Skeletal muscle tissue (tissue), 4 donors: ENCODE data around the gene CTAGE1. TPM values are rescaled to one million over a fixed set of nuclear protein-coding genes. Genes with fewer than 3 reads are reported as not detected.
"Not testable (repeated sequence)": the region's sequence is repeated elsewhere in the genome, so short reads cannot be mapped to it uniquely, and the experiment has no call there.

Experiments
- H3K27ac ChIP-seq: one replicate; pipeline ENCODE4 v1.7.0; 2013; ENCODE audit warnings: mild to moderate bottlenecking, low read depth, low read length, inconsistent platforms
- H3K27me3 ChIP-seq, 3 donors: one replicate each; pipeline ENCODE4 v1.7.0; 2013; ENCODE audit warnings: low read length in 3 of 3; ENCODE audit not compliant: control insufficient read depth in 3 of 3, insufficient read depth in 3 of 3
- H3K36me3 ChIP-seq, 3 donors: one replicate each; pipeline ENCODE4 v1.7.0; 2013; ENCODE audit warnings: low read length in 3 of 3; ENCODE audit not compliant: control insufficient read depth in 3 of 3, insufficient read depth in 3 of 3
- H3K4me1 ChIP-seq, 3 donors: one replicate each; pipeline ENCODE4 v1.7.0; 2013; ENCODE audit warnings: low read length in 3 of 3, mild to moderate bottlenecking in 3 of 3; ENCODE audit not compliant: control insufficient read depth in 3 of 3, insufficient read depth in 3 of 3
- H3K4me3 ChIP-seq, 3 donors: one replicate each; pipeline ENCODE4 v1.7.0; 2013; ENCODE audit warnings: low read length in 3 of 3
- H3K9ac ChIP-seq, 3 donors: one replicate each; pipeline ENCODE4 v1.7.0; 2013; ENCODE audit warnings: low read length in 3 of 3, mild to moderate bottlenecking in 3 of 3, moderate library complexity in 2 of 3, low read depth in 1 of 3
- H3K9me3 ChIP-seq, 3 donors: one replicate each; pipeline ENCODE4 v1.7.0; 2013; ENCODE audit warnings: low read length in 3 of 3; ENCODE audit not compliant: control insufficient read depth in 3 of 3
- total RNA-seq: library from RNA; depleted of rRNA; stranded (reverse); fragments of >200 nt; gene quantifications from one replicate; pipeline ENCODE4 v1.2.3, GENCODE V29; 2014
- donor health status: Osteomylitis.

The CTAGE1 gene
- total RNA-seq, 1 donor from 2014 or later: not detected

GRCh38 chr18:22453315-22453714 lies 35.6 kb upstream of the CTAGE1 start:
- H3K27ac ChIP-seq: no peak overlapping the region
- H3K4me3 ChIP-seq: no peak overlapping the region
- H3K9ac ChIP-seq: no peak overlapping the region
- peaks cover 0 to 7% (median 0%) of the 10 kb centered on the region in 3 donors for H3K9me3 ChIP-seq
- H3K36me3 ChIP-seq: no peaks in the 10 kb centered on the region
- H3K4me1 ChIP-seq: no peaks in the 10 kb centered on the region
- H3K27me3 ChIP-seq: peaks cover 0 to 2% (median 0%) of the 10 kb centered on the region in 3 donors

- Histone ChIP-seq H3K36me3 (no peaks in the 10 kb centered on the region), H3K9me3 (peaks cover 0 to 7% (median 0%) of the 10 kb centered on the region in 3 donors), H3K4me3 (no peak overlapping the region), H3K27me3 (peaks cover 0 to 2% (median 0%) of the 10 kb centered on the region in 3 donors), H3K4me1 (no peaks in the 10 kb centered on the region), H3K27ac (no peak overlapping the region), H3K9ac (no peak overlapping the region)
Measured at GRCh38 chr18:22452226-22452668, 34.5 kb upstream of the CTAGE1 start.

- no peak overlapping the region for H3K9ac ChIP-seq
- no peak overlapping the region for H3K27ac ChIP-seq
- no peaks in the 10 kb centered on the region for H3K36me3 ChIP-seq
- peaks cover 0 to 7% (median 0%) of the 10 kb centered on the region in 3 donors for H3K9me3 ChIP-seq
- peaks cover 0 to 2% (median 0%) of the 10 kb centered on the region in 3 donors for H3K27me3 ChIP-seq
- H3K4me1 ChIP-seq: no peaks in the 10 kb centered on the region
- no peak overlapping the region for H3K4me3 ChIP-seq
Measured at GRCh38 chr18:22451796-22452195, 34.1 kb upstream of the CTAGE1 start.

- not testable (repeated sequence) for H3K9me3 ChIP-seq, H3K27me3 ChIP-seq, H3K4me3 ChIP-seq
Measured at GRCh38 chr18:22450766-22451165, 33.1 kb upstream of the CTAGE1 start.

GRCh38 chr18:22450318-22450717 lies 32.6 kb upstream of the CTAGE1 start:
- not testable (repeated sequence) for H3K4me1 ChIP-seq, H3K4me3 ChIP-seq, H3K9ac ChIP-seq, H3K36me3 ChIP-seq, H3K9me3 ChIP-seq, H3K27me3 ChIP-seq, H3K27ac ChIP-seq

More at GRCh38 chr18:22450766-22451165, 33.1 kb upstream of the CTAGE1 start:
- not testable (repeated sequence) for H3K36me3 ChIP-seq, H3K4me1 ChIP-seq, H3K27ac ChIP-seq, H3K9ac ChIP-seq

- H3K9me3 ChIP-seq, H3K9ac ChIP-seq, H3K27ac ChIP-seq, H3K27me3 ChIP-seq, H3K4me3 ChIP-seq, H3K4me1 ChIP-seq, H3K36me3 ChIP-seq: not testable (repeated sequence)
Measured at GRCh38 chr18:22449753-22450152, 32.0 kb upstream of the CTAGE1 start.

- Histone ChIP-seq H3K27me3 (no peaks in the 10 kb centered on the region), H3K9me3 (peaks cover 0 to 7% (median 0%) of the 10 kb centered on the region in 3 donors), H3K9ac (no peak overlapping the region), H3K27ac (no peak overlapping the region), H3K36me3 (no peaks in the 10 kb centered on the region), H3K4me1 (no peaks in the 10 kb centered on the region), H3K4me3 (no peak overlapping the region)
Measured at GRCh38 chr18:22448238-22448637, 30.5 kb upstream of the CTAGE1 start.

- Histone ChIP-seq H3K4me1 (no peaks in the 10 kb centered on the region), H3K27me3 (no peaks in the 10 kb centered on the region), H3K9me3 (peaks cover 0 to 7% (median 0%) of the 10 kb centered on the region in 3 donors), H3K36me3 (no peaks in the 10 kb centered on the region), H3K9ac (no peak overlapping the region), H3K4me3 (no peak overlapping the region), H3K27ac (no peak overlapping the region)
Measured at GRCh38 chr18:22447792-22448191, 30.1 kb upstream of the CTAGE1 start.

GRCh38 chr18:22446911-22447310 lies 29.2 kb upstream of the CTAGE1 start:
- Histone ChIP-seq H3K9me3 (peaks cover 0 to 7% (median 0%) of the 10 kb centered on the region in 3 donors), H3K4me1 (no peaks in the 10 kb centered on the region), H3K4me3 (no peak overlapping the region), H3K36me3 (no peaks in the 10 kb centered on the region), H3K27me3 (no peaks in the 10 kb centered on the region), H3K9ac (no peak overlapping the region), H3K27ac (no peak overlapping the region)

- H3K4me1 ChIP-seq: no peaks in the 10 kb centered on the region
- H3K27ac ChIP-seq: no peak overlapping the region
- no peak overlapping the region for H3K9ac ChIP-seq
- peaks cover 0 to 7% (median 0%) of the 10 kb centered on the region in 3 donors for H3K9me3 ChIP-seq
- no peaks in the 10 kb centered on the region for H3K36me3 ChIP-seq
- no peak overlapping the region for H3K4me3 ChIP-seq
- no peaks in the 10 kb centered on the region for H3K27me3 ChIP-seq
Measured at GRCh38 chr18:22446325-22446724, 28.6 kb upstream of the CTAGE1 start.

- no peaks in the 10 kb centered on the region for H3K27me3 ChIP-seq
- no peaks in the 10 kb centered on the region for H3K4me1 ChIP-seq
- H3K4me3 ChIP-seq: no peak overlapping the region
- no peak overlapping the region for H3K27ac ChIP-seq
- no peaks in the 10 kb centered on the region for H3K36me3 ChIP-seq
- no peaks in the 10 kb centered on the region for H3K9me3 ChIP-seq
- no peak overlapping the region for H3K9ac ChIP-seq
Measured at GRCh38 chr18:22441638-22442037, 23.9 kb upstream of the CTAGE1 start.
